HG02970 (cell line): ENCODE results near the gene USP17L21.
"Not testable (repeated sequence)": the region's sequence is repeated elsewhere in the genome, so short reads cannot be mapped to it uniquely, and the experiment has no call there.

ENCODE experiments used
- ATAC-seq: cut with Tn5 transposase; IDR thresholded peaks from one replicate; pipeline ENCODE4 v1.9.1; 2021; ENCODE audit warnings: mild to moderate bottlenecking, moderate library complexity, moderate number of reproducible peaks; ENCODE audit not compliant: unreplicated experiment, low FRiP score

Gene USP17L21, protein sequence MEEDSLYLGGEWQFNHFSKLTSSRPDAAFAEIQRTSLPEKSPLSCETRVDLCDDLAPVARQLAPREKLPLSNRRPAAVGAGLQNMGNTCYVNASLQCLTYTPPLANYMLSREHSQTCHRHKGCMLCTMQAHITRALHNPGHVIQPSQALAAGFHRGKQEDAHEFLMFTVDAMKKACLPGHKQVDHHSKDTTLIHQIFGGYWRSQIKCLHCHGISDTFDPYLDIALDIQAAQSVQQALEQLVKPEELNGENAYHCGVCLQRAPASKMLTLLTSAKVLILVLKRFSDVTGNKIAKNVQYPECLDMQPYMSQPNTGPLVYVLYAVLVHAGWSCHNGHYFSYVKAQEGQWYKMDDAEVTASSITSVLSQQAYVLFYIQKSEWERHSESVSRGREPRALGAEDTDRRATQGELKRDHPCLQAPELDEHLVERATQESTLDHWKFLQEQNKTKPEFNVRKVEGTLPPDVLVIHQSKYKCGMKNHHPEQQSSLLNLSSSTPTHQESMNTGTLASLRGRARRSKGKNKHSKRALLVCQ

GRCh38 chr4:9262572-9262971 lies at the start of gene USP17L21:
Gene USP17L21 (plus strand): TSS chr4:9262872. CDS start chr4:9262872, 0 bp downstream.
- ATAC-seq, result not testable (repeated sequence)

DNA sequence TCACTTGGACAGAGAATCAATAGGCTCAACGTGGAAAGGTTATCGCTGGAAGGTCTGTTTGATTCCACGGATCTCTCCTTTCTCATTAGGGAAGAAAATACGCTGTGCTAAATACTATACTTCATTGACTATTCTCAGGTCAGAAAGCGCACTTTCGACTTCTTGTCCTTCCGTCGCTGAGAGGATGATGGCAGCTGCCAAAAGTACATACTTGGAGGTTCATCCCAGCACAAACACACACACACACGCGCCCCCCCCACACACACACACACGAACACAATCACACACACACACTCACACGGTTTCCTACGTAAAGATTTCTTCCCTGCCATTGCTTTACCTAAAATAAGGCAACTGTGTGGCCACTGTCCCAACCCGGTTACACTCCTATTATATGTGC lies 48.0 kb upstream of the USP17L21 start:
- not testable (repeated sequence) for ATAC-seq

DNA sequence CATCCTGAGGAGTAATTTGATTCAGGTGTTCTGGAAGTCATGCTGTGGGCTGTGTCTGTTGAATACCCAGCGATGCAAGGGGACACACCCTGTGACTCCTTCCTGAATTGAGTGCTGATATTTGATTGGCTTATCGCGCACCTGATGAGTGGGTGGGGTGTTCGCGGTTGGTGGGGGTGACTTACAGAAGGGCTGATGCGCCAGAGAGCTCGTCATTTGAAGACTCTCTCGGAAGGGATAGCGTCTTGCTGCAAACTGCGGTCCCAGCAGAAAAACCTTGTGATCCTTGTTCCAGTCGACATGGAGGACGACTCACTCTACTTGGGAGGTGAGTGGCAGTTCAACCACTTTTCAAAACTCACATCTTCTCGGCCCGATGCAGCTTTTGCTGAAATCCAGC lies 47.6 kb upstream of the USP17L21 start, which contains the start of gene USP17L11:
TSS of gene USP17L11 (plus strand) at position 301 of the 400 bp plus-strand sequence. CDS start at position 301, 0 bp downstream.
- ATAC-seq, result not testable (repeated sequence)

DNA sequence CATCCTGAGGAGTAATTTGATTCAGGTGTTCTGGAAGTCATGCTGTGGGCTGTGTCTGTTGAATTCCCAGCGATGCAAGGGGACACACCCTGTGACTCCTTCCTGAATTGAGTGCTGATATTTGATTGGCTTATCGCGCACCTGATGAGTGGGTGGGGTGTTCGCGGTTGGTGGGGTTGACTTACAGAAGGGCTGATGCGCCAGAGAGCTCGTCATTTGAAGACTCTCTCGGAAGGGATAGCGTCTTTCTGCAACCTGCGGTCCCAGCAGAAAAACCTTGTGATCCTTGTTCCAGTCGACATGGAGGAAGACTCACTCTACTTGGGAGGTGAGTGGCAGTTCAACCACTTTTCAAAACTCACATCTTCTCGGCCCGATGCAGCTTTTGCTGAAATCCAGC lies 42.8 kb upstream of the USP17L21 start, which contains the start of gene USP17L12:
TSS of gene USP17L12 (plus strand) at position 301 of the 400 bp plus-strand sequence. CDS start at position 301, 0 bp downstream.
- ATAC-seq, result not testable (repeated sequence)

DNA sequence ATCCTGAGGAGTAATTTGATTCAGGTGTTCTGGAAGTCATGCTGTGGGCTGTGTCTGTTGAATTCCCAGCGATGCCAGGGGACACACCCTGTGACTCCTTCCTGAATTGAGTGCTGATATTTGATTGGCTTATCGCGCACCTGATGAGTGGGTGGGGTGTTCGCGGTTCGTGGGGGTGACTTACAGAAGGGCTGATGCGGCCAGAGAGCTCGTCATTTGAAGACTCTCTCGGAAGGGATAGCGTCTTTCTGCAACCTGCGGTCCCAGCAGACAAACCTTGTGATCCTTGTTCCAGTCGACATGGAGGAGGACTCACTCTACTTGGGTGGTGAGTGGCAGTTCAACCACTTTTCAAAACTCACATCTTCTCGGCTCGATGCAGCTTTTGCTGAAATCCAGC lies 38.1 kb upstream of the USP17L21 start, which contains the start of gene USP17L13:
TSS of gene USP17L13 (plus strand) at position 301 of the 400 bp plus-strand sequence. CDS start at position 301, 0 bp downstream.
- not testable (repeated sequence) for ATAC-seq

DNA sequence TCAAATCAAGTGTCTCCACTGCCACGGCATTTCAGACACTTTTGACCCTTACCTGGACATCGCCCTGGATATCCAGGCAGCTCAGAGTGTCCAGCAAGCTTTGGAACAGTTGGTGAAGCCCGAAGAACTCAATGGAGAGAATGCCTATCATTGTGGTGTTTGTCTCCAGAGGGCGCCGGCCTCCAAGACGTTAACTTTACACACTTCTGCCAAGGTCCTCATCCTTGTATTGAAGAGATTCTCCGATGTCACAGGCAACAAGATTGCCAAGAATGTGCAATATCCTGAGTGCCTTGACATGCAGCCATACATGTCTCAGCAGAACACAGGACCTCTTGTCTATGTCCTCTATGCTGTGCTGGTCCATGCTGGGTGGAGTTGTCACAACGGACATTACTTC lies 32.4 kb upstream of the USP17L21 start:
- ATAC-seq, result not testable (repeated sequence)

- not testable (repeated sequence) for ATAC-seq
Measured at GRCh38 chr4:9234085-9234484, 28.6 kb upstream of the USP17L21 start, which contains the start of gene USP17L15. Gene USP17L15 (plus strand): TSS chr4:9234385. CDS start chr4:9234385, 0 bp downstream.

DNA sequence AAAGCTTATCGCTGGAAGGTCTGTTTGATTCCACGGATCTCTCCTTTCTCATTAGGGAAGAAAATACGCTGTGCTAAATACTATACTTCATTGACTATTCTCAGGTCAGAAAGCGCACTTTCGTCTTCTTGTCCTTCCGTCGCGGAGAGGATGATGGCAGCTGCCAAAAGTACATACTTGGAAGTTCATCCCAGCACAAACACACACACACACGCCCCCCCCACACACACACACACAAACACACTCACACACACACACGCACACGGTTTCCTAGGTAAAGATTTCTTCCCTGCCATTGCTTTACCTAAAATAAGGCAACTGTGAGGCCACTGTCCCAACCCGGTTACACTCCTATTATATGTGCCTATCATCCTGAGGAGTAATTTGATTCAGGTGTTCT lies 24.2 kb upstream of the USP17L21 start:
- ATAC-seq, result not testable (repeated sequence)

DNA sequence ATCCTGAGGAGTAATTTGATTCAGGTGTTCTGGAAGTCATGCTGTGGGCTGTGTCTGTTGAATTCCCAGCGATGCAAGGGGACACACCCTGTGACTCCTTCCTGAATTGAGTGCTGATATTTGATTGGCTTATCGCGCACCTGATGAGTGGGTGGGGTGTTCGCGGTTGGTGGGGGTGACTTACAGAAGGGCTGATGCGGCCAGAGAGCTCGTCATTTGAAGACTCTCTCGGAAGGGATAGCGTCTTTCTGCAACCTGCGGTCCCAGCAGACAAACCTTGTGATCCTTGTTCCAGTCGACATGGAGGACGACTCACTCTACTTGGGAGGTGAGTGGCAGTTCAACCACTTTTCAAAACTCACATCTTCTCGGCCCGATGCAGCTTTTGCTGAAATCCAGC lies 19.1 kb upstream of the USP17L21 start, which contains the start of gene USP17L17:
TSS of gene USP17L17 (plus strand) at position 301 of the 400 bp plus-strand sequence. CDS start at position 301, 0 bp downstream.
- not testable (repeated sequence) for ATAC-seq

DNA sequence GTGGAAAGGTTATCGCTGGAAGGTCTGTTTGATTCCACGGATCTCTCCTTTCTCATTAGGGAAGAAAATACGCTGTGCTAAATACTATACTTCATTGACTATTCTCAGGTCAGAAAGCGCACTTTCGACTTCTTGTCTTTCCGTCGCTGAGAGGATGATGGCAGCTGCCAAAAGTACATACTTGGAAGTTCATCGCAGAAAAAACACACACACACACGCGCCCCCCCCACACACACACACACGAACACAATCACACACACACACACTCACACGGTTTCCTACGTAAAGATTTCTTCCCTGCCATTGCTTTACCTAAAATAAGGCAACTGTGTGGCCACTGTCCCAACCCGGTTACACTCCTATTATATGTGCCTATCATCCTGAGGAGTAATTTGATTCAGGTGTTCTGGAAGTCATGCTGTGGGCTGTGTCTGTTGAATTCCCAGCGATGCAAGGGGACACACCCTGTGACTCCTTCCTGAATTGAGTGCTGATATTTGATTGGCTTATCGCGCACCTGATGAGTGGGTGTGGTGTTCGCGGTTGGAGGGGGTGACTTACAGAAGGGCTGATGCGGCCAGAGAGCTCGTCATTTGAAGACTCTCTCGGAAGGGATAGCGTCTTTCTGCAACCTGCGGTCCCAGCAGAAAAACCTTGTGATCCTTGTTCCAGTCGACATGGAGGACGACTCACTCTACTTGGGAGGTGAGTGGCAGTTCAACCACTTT lies 14.6 kb upstream of the USP17L21 start, which contains the start of gene USP17L18:
TSS of gene USP17L18 (plus strand) at position 678 of the 728 bp plus-strand sequence. CDS start at position 678, 0 bp downstream.
- not testable (repeated sequence) for ATAC-seq

DNA sequence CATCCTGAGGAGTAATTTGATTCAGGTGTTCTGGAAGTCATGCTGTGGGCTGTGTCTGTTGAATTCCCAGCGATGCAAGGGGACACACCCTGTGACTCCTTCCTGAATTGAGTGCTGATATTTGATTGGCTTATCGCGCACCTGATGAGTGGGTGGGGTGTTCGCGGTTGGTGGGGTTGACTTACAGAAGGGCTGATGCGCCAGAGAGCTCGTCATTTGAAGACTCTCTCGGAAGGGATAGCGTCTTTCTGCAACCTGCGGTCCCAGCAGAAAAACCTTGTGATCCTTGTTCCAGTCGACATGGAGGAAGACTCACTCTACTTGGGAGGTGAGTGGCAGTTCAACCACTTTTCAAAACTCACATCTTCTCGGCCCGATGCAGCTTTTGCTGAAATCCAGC lies 9.6 kb upstream of the USP17L21 start, which contains the start of gene USP17L19:
TSS of gene USP17L19 (plus strand) at position 301 of the 400 bp plus-strand sequence. CDS start at position 301, 0 bp downstream.
- ATAC-seq, result not testable (repeated sequence)

DNA sequence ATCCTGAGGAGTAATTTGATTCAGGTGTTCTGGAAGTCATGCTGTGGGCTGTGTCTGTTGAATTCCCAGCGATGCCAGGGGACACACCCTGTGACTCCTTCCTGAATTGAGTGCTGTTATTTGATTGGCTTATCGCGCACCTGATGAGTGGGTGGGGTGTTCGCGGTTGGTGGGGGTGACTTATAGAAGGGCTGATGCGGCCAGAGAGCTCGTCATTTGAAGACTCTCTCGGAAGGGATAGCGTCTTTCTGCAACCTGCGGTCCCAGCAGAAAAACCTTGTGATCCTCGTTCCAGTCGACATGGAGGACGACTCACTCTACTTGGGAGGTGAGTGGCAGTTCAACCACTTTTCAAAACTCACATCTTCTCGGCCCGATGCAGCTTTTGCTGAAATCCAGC lies 4.8 kb upstream of the USP17L21 start, which contains the start of gene USP17L20:
TSS of gene USP17L20 (plus strand) at position 301 of the 400 bp plus-strand sequence. CDS start at position 301, 0 bp downstream.
- not testable (repeated sequence) for ATAC-seq

DNA sequence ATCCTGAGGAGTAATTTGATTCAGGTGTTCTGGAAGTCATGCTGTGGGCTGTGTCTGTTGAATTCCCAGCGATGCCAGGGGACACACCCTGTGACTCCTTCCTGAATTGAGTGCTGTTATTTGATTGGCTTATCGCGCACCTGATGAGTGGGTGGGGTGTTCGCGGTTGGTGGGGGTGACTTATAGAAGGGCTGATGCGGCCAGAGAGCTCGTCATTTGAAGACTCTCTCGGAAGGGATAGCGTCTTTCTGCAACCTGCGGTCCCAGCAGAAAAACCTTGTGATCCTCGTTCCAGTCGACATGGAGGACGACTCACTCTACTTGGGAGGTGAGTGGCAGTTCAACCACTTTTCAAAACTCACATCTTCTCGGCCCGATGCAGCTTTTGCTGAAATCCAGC lies 4.6 kb downstream of the USP17L21 start, which contains the start of gene USP17L22:
TSS of gene USP17L22 (plus strand) at position 301 of the 400 bp plus-strand sequence. CDS start at position 301, 0 bp downstream.
- not testable (repeated sequence) for ATAC-seq

- not testable (repeated sequence) for ATAC-seq
Measured at GRCh38 chr4:9271719-9272118, 9.0 kb downstream of the USP17L21 start.
